ENCODE results near the gene ITPKB.
"Not testable (repeated sequence)": the region's sequence is repeated elsewhere in the genome, so short reads cannot be mapped to it uniquely, and the experiment has no call there.

Gene ITPKB

GRCh38 chr1:226730071-226730470 is 9.0 kb downstream of the ITPKB start:
- no peak for DNase-seq

DNA sequence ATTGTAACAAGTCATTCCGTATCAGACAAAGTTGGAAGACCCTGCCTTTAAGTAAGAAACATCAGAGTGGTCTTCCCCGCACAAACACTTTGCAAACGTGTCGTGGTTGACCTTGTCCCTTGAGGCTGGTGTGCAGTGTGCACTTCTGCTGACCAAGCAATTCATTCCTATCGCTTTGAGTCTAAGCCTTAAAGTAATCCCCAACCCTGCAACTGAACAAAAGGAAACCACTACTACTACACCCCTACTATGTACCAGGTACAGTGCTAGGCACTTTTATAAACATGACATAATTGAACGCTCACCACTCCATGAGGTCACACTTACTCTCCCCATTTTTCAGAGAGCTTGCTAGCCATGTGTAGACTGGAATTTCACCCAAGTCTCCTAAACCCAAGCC is 10.6 kb downstream of the ITPKB start:
- no peak for DNase-seq

GRCh38 chr1:226725897-226726267 is 13.2 kb downstream of the ITPKB start:
- no peak for DNase-seq

GRCh38 chr1:226723657-226724532 is 15.2 kb downstream of the ITPKB start:
- DNase-seq = no peak

GRCh38 chr1:226722901-226723656 is 16.0 kb downstream of the ITPKB start:
- DNase-seq = no peak

DNA sequence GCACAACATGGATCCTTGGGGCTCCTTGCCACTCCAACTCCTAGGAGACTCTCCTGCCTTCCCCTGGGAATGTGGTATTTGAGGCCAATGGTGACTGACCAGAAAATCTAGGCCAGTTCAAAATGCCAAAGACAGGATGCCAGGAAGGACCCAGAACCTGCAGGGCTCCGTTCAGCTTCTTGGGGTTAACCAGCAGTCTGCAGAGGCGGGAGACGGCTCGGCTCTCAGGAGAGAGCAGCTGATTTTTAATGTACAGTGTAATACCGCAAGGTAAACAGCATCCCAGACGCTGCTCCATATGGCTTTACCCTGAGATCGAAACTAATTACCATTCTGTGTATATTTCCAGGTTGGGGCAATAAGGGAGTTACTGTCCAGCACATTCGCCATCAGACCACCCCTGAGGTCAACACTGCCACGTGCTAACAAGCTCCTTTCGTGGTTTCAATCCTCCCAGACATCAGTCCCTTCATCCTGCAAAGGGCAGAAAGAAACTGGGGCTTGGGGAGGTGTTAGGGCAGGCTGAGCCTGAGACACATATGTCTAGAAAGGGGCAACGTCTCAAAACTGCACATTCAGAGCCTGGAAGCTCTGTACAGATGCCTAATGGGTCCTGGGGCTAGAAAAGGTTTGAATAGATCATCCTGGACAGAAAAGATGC is 16.7 kb downstream of the ITPKB start:
- DNase-seq = no peak

DNA sequence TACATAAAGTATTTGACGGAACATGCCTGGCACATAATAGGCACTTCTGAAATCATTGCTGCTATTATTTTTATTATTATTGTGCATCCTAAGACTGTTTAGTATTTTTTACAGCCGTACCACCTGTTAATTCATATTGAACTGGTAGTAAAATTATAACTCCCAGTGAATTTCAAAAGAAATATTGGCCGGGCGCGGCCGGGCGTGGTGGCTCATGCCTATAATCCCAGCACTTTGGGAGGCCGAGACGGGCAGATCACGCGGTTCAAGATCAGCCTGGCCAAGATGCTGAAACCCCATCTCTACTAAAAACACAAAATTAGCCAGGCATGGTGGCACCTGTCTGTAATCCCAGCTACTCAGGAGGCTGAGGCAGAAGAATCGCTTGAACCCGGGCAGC is 18.5 kb downstream of the ITPKB start:
- not testable (repeated sequence) for DNase-seq

- DNase-seq = no peak
Measured at GRCh38 chr1:226719596-226720387, 19.3 kb downstream of the ITPKB start.

GRCh38 chr1:226717256-226717909 is 21.7 kb downstream of the ITPKB start:
- no peak for DNase-seq

GRCh38 chr1:226716577-226716976 is 22.5 kb downstream of the ITPKB start:
- DNase-seq = no peak

- no peak for DNase-seq
Measured at GRCh38 chr1:226714148-226714547, 24.9 kb downstream of the ITPKB start.

DNA sequence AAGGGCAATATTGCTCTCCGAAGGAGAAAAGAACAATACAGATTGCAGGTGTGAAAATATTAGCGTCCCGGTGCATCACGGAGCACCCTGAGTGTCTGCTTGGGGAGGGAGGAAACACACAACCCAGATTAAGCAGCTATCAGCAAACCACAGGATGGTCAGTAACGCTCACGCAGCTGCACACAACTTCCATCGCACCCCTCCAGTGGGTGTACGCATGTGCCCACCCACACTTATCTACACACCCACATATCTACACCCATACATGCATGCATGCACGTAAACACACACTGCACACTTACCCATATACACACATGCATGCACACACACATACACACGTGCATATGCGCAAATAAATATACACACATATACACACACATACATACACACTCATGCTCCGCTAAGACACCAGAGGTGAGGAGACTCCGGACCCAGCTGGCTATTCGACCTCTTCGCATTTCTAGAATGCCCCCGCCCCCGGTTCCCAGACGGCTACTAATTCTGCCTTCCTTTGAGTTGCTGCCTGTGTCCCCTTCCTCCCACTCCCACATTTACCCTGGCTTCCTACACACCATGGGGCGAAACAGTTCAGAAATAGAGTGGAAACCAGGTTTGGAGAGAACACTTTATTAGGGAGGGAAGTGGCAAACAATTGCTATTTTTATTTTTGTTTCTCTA is 26.2 kb downstream of the ITPKB start:
- no peak for DNase-seq

- peak; percentile 44 to 53 for DNase-seq
Measured at GRCh38 chr1:226711976-226712741, 26.9 kb downstream of the ITPKB start.

GRCh38 chr1:226710501-226710900 is 28.6 kb downstream of the ITPKB start:
- no peak for DNase-seq

GRCh38 chr1:226709953-226710352 is 29.1 kb downstream of the ITPKB start:
- no peak for DNase-seq

GRCh38 chr1:226708967-226709396 is 30.1 kb downstream of the ITPKB start:
- no peak for DNase-seq

GRCh38 chr1:226708342-226708780 is 30.7 kb downstream of the ITPKB start:
- DNase-seq = peak; percentile 45 to 46

DNA sequence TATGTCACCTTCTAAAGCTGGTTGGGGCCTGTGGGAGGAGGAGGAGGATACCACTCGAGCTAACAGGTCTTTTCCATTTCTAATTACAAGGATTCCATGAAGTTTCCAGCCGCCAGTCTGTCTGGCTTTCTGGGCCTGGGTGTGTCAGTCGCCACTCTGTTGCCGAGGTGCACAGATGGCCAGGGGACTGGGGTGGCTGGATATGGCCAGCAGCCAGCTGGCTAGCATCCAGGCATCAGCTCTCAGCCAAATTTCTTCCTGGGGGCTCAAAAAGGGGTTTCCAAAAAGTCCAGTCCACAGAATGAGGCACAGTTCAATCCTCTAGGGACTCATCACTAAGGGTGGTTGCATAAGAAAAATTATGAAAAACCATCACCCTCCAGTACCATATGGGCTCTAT is 32.4 kb downstream of the ITPKB start:
- DNase-seq = no peak

GRCh38 chr1:226704169-226704937 is 34.7 kb downstream of the ITPKB start:
- no peak for DNase-seq

All from activated CD4-positive, alpha-beta T cell treated with anti-CD3 and anti-CD28 coated beads for 4 hours (primary cell).